ENCODE measurements around the gene TRNP1. TPM values are rescaled to one million over a fixed set of nuclear protein-coding genes. Genes with fewer than 3 reads are reported as not detected.
"Not testable (repeated sequence)": the region's sequence is repeated elsewhere in the genome, so short reads cannot be mapped to it uniquely, and the experiment has no call there.

TRNP1 gene, protein sequence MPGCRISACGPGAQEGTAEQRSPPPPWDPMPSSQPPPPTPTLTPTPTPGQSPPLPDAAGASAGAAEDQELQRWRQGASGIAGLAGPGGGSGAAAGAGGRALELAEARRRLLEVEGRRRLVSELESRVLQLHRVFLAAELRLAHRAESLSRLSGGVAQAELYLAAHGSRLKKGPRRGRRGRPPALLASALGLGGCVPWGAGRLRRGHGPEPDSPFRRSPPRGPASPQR
- total RNA-seq (1 to 10 TPM in 1 of 5 experiments, under 1 TPM in 1, not detected in 3; 0.19 to 5.0 TPM), polyA plus RNA-seq (not detected), total RNA-seq (not detected)

DNA sequence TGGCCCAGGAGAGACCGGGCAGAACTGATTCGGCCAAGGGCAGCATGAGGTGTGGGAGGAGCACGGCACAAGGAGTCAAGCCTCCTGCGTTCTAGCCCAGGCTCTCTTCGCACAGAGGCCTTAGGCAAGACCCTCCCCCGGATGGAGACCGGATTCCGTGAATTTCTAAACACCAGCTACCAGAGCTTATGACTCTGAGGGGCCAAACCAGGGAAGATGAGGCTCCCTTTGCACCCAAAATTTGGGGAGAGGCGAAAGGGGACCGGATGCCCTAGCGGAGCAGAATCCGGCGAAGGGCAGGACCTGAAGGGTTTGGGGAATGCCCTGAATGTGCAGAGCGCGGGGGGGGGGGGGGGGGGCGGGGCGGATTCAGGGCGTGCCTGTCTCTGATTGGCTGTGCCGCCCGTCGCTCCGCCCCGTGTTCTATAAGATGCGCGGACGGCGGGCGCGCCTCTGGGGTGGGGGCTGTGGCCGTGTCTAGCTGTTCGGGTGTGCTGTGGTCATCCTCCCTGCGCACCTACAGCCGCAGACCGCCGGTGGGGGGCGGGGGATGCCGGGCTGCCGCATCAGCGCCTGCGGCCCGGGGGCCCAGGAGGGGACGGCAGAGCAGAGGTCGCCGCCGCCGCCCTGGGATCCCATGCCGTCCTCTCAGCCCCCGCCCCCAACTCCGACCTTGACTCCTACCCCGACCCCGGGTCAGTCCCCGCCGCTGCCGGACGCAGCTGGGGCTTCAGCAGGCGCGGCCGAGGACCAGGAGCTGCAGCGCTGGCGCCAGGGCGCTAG is at the start of gene TRNP1:
Gene TRNP1 (plus strand): TSS at position 456 of the 783 bp plus-strand sequence. CDS start 95 bp downstream, at position 551.
- H3K27me3 ChIP-seq (ENCODE audit: control insufficient read depth in 2 of 2, insufficient read depth in 2 of 2, low read length in 2 of 2), result peaks cover 0 to 18% of the 10 kb centered on the region in 2 donors

DNA sequence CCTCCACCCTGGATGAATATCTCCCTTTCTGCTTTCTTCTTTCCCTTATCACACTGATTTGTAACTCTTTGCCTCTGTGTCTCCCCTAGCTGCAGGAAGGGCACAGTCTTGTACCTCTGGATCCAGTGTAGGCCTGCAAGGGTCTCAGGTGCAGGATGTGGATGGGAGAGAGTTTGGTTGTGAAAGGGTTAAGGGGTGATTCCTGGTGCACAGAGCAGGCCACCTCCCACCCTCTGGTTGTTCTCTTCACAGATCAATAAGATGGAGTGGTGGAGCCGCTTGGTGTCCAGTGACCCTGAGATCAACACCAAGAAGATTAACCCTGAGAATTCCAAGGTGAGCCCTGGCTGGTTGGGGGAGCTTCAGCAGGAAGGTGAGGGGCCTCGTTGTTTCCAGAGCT is 48.4 kb upstream of the TRNP1 start:
- Histone ChIP-seq H3K36me3 (ENCODE audit: control insufficient read depth in 2 of 3, insufficient read depth in 3 of 3, low read length in 3 of 3) (peaks cover 5 to 59% (median 15%) of the 10 kb centered on the region in 3 experiments), H3K9me3 (ENCODE audit: control insufficient read depth in 2 of 3, low read length in 3 of 3) (no peaks in the 10 kb centered on the region), H3K27me3 (ENCODE audit: control insufficient read depth in 2 of 2, insufficient read depth in 2 of 2, low read length in 2 of 2) (no peaks in the 10 kb centered on the region), H3K4me3 (ENCODE audit: low read length) (no peak overlapping the region), H3K27ac (ENCODE audit: low read depth, low read length) (no peak overlapping the region), H3K4me1 (ENCODE audit: control insufficient read depth in 2 of 2, insufficient read depth in 2 of 2, low read length in 2 of 2) (no peaks in the 10 kb centered on the region)
- intact Hi-C loops (cut with micrococcal nuclease), result no loop called here
- POLR2A ChIA-PET, result interaction anchor here (0.5 to 0.6 kb wide), 2 partner anchors 10 to 1990 kb away, joined by 3 to 4 read pairs; no protein-coding TSS in a partner anchor
- Mint-ChIP-seq H3K4me3 (no peak overlapping the region), H3K27ac (peak overlapping the region in 1 of 9 donors; percentile 26), H3K27me3 (no peaks in the 10 kb centered on the region), H3K36me3 (peaks cover 16 to 22% (median 19%) of the 10 kb centered on the region in 5 donors), H3K9me3 (no peaks in the 10 kb centered on the region), H3K4me1 (no peaks in the 10 kb centered on the region)
- no peak for DNase-seq
- no peak for ATAC-seq
- CTCF ChIA-PET, result no interaction called here

More for the DNA sequence above, at the start of gene TRNP1:
- peak within 1 kb of the TSS; percentile 74 to 91 (median 78) for H3K4me3 Mint-ChIP-seq
- peak within 1 kb of the TSS; percentile 53 for H3K4me3 ChIP-seq (ENCODE audit: low read length)
- POLR2A ChIA-PET, result interaction anchor here (0.7 to 1.0 kb wide), 2 partner anchors 11 to 19 kb away, joined by 3 to 5 read pairs; partner anchors contain the start of gene TENT5B
- H3K36me3 ChIP-seq (ENCODE audit: control insufficient read depth in 2 of 3, insufficient read depth in 3 of 3, low read length in 3 of 3), result no peaks in the 10 kb centered on the region
- no peaks in the 10 kb centered on the region for H3K9me3 ChIP-seq (ENCODE audit: control insufficient read depth in 2 of 3, low read length in 3 of 3)
- H3K9me3 Mint-ChIP-seq, result peaks cover 0 to 1% (median 0%) of the 10 kb centered on the region in 11 donors
- CTCF ChIA-PET, result no interaction called here
- peaks cover 5 to 27% (median 22%) of the 10 kb centered on the region in 7 donors for H3K4me1 Mint-ChIP-seq
- H3K27me3 Mint-ChIP-seq, result peaks cover 37 to 71% (median 42%) of the 10 kb centered on the region in 5 donors
- H3K27ac Mint-ChIP-seq, result peak within 1 kb of the TSS in 3 of 9 donors; percentile 48 to 68 (median 50)
- peaks cover 5 to 21% of the 10 kb centered on the region in 2 donors for H3K4me1 ChIP-seq (ENCODE audit: control insufficient read depth in 2 of 2, insufficient read depth in 2 of 2, low read length in 2 of 2)
- no peak within 1 kb of the TSS for H3K27ac ChIP-seq (ENCODE audit: low read depth, low read length)
- DNase-seq (peak; percentile 24 to 79 (median 50)), ATAC-seq (peak; percentile 75)
- intact Hi-C loops (cut with micrococcal nuclease), result loop anchor here (2.0 to 5.0 kb wide), 2 partner anchors 73 to 91 kb away; partner anchors contain the start of genes GPATCH3 (in 1 of the 2) and NUDC (in 1 of the 2)
- no peaks in the 10 kb centered on the region for H3K36me3 Mint-ChIP-seq

DNA sequence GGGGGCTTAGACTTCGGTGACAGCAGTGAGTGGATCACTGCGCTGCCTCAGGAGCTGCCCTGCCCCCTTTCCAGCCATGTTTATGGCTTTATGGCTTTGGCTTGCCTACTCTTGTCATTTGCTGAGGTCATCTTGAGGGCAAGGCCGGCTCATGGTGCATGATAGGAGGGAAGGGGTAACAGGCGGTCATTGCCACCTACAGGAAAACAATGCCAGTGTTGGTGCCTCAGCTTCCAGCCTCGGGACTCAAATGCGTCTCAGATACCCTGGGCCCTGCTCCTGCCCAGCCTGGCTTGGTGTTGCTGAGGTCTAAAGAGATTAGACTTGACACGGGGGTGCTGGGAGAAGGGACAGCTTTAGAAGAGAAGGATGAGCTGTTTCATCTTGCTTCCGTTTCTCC is 47.8 kb upstream of the TRNP1 start:
- peaks cover 5 to 59% (median 15%) of the 10 kb centered on the region in 3 experiments for H3K36me3 ChIP-seq (ENCODE audit: control insufficient read depth in 2 of 3, insufficient read depth in 3 of 3, low read length in 3 of 3)
- no peak overlapping the region for H3K4me3 ChIP-seq (ENCODE audit: low read length)
- intact Hi-C loops (cut with micrococcal nuclease), result no loop called here
- H3K4me1 ChIP-seq (ENCODE audit: control insufficient read depth in 2 of 2, insufficient read depth in 2 of 2, low read length in 2 of 2), result no peaks in the 10 kb centered on the region
- no peaks in the 10 kb centered on the region for H3K27me3 Mint-ChIP-seq
- POLR2A ChIA-PET, result no interaction called here
- H3K27ac Mint-ChIP-seq, result no peak overlapping the region
- H3K27ac ChIP-seq (ENCODE audit: low read depth, low read length), result no peak overlapping the region
- no peak for ATAC-seq
- no peak for DNase-seq
- H3K27me3 ChIP-seq (ENCODE audit: control insufficient read depth in 2 of 2, insufficient read depth in 2 of 2, low read length in 2 of 2), result no peaks in the 10 kb centered on the region
- H3K9me3 ChIP-seq (ENCODE audit: control insufficient read depth in 2 of 3, low read length in 3 of 3), result no peaks in the 10 kb centered on the region
- H3K36me3 Mint-ChIP-seq, result peaks cover 16 to 24% (median 22%) of the 10 kb centered on the region in 5 donors
- H3K9me3 Mint-ChIP-seq, result no peaks in the 10 kb centered on the region
- H3K4me3 Mint-ChIP-seq, result no peak overlapping the region
- H3K4me1 Mint-ChIP-seq, result no peaks in the 10 kb centered on the region
- CTCF ChIA-PET, result no interaction called here

DNA sequence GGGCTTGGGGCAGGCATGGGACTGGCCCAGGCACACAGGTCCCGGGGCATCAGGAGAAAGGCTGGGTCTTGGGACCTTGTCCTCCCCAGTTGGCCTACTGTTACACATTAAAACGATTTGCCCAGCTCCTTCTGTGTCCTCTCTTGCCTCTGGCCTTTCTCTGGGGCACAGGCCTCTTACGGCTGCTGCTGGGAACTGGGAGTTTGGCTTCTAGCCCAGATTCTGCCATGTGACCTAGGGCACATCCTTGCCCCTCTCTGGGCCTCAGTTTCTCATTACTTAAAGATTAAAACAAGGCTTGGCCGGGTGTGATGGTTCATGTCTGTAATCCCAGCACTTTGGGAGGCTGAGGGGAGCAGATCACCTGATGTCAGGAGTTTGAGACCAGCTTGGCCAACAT is 47.2 kb upstream of the TRNP1 start:
- Mint-ChIP-seq H3K36me3 (peaks cover 16 to 27% (median 22%) of the 10 kb centered on the region in 5 donors), H3K4me1 (no peaks in the 10 kb centered on the region), H3K27ac (no peak overlapping the region), H3K27me3 (no peaks in the 10 kb centered on the region), H3K9me3 (no peaks in the 10 kb centered on the region), H3K4me3 (no peak overlapping the region)
- ATAC-seq, result no peak
- ChIA-PET POLR2A (no interaction called here), CTCF (interaction anchor here (0.6 to 0.7 kb wide), 2 partner anchors 753 to 1347 kb away, joined by 3 to 4 read pairs; no protein-coding TSS in a partner anchor)
- no peaks in the 10 kb centered on the region for H3K27me3 ChIP-seq (ENCODE audit: control insufficient read depth in 2 of 2, insufficient read depth in 2 of 2, low read length in 2 of 2)
- DNase-seq, result no peak
- no peaks in the 10 kb centered on the region for H3K9me3 ChIP-seq (ENCODE audit: control insufficient read depth in 2 of 3, low read length in 3 of 3)
- H3K4me3 ChIP-seq (ENCODE audit: low read length), result no peak overlapping the region
- H3K36me3 ChIP-seq (ENCODE audit: control insufficient read depth in 2 of 3, insufficient read depth in 3 of 3, low read length in 3 of 3), result peaks cover 5 to 62% (median 15%) of the 10 kb centered on the region in 3 experiments
- intact Hi-C loops (cut with micrococcal nuclease), result no loop called here
- H3K4me1 ChIP-seq (ENCODE audit: control insufficient read depth in 2 of 2, insufficient read depth in 2 of 2, low read length in 2 of 2), result no peaks in the 10 kb centered on the region
- H3K27ac ChIP-seq (ENCODE audit: low read depth, low read length), result no peak overlapping the region

DNA sequence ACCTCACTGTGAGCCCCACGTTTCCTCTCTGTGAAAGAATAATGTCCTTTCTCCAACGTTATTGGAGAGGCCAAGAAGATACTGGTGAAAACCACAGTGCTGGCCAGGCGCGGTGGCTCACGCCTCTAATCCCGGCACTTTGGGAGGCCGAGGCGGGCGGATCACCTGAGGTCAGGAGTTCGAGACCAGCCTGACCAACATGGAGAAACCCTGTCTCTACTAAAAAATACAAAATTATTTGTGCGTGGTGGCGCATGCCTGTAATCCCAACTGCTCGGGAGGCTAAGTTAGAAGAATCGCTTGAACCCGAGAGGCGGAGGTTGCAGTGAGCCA is 44.8 kb upstream of the TRNP1 start:
- H3K4me1 ChIP-seq (ENCODE audit: control insufficient read depth in 2 of 2, insufficient read depth in 2 of 2, low read length in 2 of 2); ATAC-seq; H3K9me3 Mint-ChIP-seq; H3K4me3 ChIP-seq (ENCODE audit: low read length); H3K4me1 Mint-ChIP-seq; H3K27me3 Mint-ChIP-seq; H3K27me3 ChIP-seq (ENCODE audit: control insufficient read depth in 2 of 2, insufficient read depth in 2 of 2, low read length in 2 of 2); CTCF ChIA-PET; H3K4me3 Mint-ChIP-seq; H3K9me3 ChIP-seq (ENCODE audit: control insufficient read depth in 2 of 3, low read length in 3 of 3); intact Hi-C loops (cut with micrococcal nuclease); DNase-seq; H3K27ac ChIP-seq (ENCODE audit: low read depth, low read length): not testable (repeated sequence)
- POLR2A ChIA-PET, result interaction anchor here (0.7 kb wide), 1 partner anchor 148 kb away, joined by 3 read pairs; no protein-coding TSS in a partner anchor
- H3K27ac Mint-ChIP-seq, result peak overlapping the region in 1 of 9 donors; percentile 38
- H3K36me3 ChIP-seq (ENCODE audit: control insufficient read depth in 2 of 3, insufficient read depth in 3 of 3, low read length in 3 of 3), result peaks cover 0 to 43% (median 5%) of the 10 kb centered on the region in 3 experiments
- peaks cover 13 to 25% (median 20%) of the 10 kb centered on the region in 5 donors for H3K36me3 Mint-ChIP-seq

DNA sequence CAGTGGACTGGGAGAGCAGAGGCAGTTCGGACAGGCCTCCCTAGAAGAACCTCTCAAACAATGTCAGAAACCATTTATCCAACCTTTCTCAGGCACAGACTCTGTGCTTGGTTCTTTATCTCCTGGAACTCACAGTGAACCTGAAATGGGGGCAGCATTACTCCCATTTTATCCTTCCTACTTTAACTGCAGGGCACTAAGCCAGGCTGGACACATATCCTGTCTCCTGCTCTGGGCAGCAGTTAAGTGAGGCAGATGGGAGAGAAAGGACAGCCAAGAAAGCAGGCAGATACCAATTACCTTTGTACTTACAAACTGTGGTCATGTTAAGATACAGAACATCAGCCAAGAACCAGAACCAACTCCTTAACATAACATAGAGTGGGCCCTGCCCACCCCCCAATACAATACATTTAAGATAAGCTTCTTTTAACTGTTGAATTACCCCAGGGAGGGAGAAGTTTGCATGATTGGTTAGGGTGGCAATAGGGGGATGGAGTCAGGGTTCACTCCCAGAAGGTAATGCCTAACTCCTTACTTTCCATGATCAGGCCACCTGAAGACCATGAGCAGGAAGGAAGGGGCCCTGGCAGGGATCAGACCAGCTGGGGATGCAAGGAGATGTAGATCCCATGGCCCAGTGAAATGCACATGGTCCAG is 44.1 kb upstream of the TRNP1 start:
- H3K27ac Mint-ChIP-seq, result no peak overlapping the region
- no peaks in the 10 kb centered on the region for H3K27me3 ChIP-seq (ENCODE audit: control insufficient read depth in 2 of 2, insufficient read depth in 2 of 2, low read length in 2 of 2)
- ChIA-PET CTCF (no interaction called here), POLR2A (no interaction called here)
- peaks cover 0 to 4% (median 0%) of the 10 kb centered on the region in 5 donors for H3K27me3 Mint-ChIP-seq
- H3K4me1 Mint-ChIP-seq, result peaks cover 0 to 2% (median 0%) of the 10 kb centered on the region in 7 donors
- H3K4me3 Mint-ChIP-seq, result no peak overlapping the region
- H3K9me3 Mint-ChIP-seq, result no peaks in the 10 kb centered on the region
- DNase-seq (no peak), ATAC-seq (no peak)
- no peak overlapping the region for H3K27ac ChIP-seq (ENCODE audit: low read depth, low read length)
- peaks cover 13 to 28% (median 24%) of the 10 kb centered on the region in 5 donors for H3K36me3 Mint-ChIP-seq
- H3K4me3 ChIP-seq (ENCODE audit: low read length), result no peak overlapping the region
- H3K36me3 ChIP-seq (ENCODE audit: control insufficient read depth in 2 of 3, insufficient read depth in 3 of 3, low read length in 3 of 3), result peaks cover 0 to 37% (median 5%) of the 10 kb centered on the region in 3 experiments
- intact Hi-C loops (cut with micrococcal nuclease), result no loop called here
- H3K4me1 ChIP-seq (ENCODE audit: control insufficient read depth in 2 of 2, insufficient read depth in 2 of 2, low read length in 2 of 2), result no peaks in the 10 kb centered on the region
- H3K9me3 ChIP-seq (ENCODE audit: control insufficient read depth in 2 of 3, low read length in 3 of 3), result no peaks in the 10 kb centered on the region

All from naive thymus-derived CD4-positive, alpha-beta T cell (primary cell).